GM18499 (cell line): ENCODE measurements around the gene AFTPH.

Source experiments
- ATAC-seq: cut with Tn5 transposase; IDR thresholded peaks from one replicate; pipeline ENCODE4 v1.9.1; 2021; ENCODE audit warnings: moderate number of reproducible peaks; ENCODE audit not compliant: insufficient read depth, unreplicated experiment

AFTPH gene

GRCh38 chr2:64606479-64607363, 82.6 kb downstream of the AFTPH start:
- peak; percentile 75 for ATAC-seq

GRCh38 chr2:64607381-64608304, 83.5 kb downstream of the AFTPH start:
- no peak for ATAC-seq

GRCh38 chr2:64608867-64609226, 84.7 kb downstream of the AFTPH start:
- ATAC-seq: no peak

- no peak for ATAC-seq
These were observed 85.3 kb downstream of the AFTPH start for GRCh38 chr2:64609227-64609941.

- ATAC-seq: no peak
These were observed 85.8 kb downstream of the AFTPH start for GRCh38 chr2:64609942-64610281.

GRCh38 chr2:64610316-64610855, 86.3 kb downstream of the AFTPH start:
- no peak for ATAC-seq

- ATAC-seq: no peak
These were observed 88.6 kb downstream of the AFTPH start for GRCh38 chr2:64612575-64613195.

GRCh38 chr2:64613276-64613675, 89.1 kb downstream of the AFTPH start:
- ATAC-seq: no peak

- no peak for ATAC-seq
These were observed 91.2 kb downstream of the AFTPH start for GRCh38 chr2:64615192-64615763.

GRCh38 chr2:64615844-64616536, 91.9 kb downstream of the AFTPH start:
- no peak for ATAC-seq

GRCh38 chr2:64617631-64618151, 93.6 kb downstream of the AFTPH start:
- ATAC-seq: no peak

- ATAC-seq: no peak
These were observed 96.5 kb downstream of the AFTPH start for GRCh38 chr2:64620661-64621060.

- no peak for ATAC-seq
These were observed 98.5 kb downstream of the AFTPH start for GRCh38 chr2:64622443-64623241.

GRCh38 chr2:64623242-64623850, 99.2 kb downstream of the AFTPH start:
- ATAC-seq: no peak

GRCh38 chr2:64624108-64624610, 100.0 kb downstream of the AFTPH start:
- no peak for ATAC-seq

GRCh38 chr2:64624862-64625261, 100.7 kb downstream of the AFTPH start:
- no peak for ATAC-seq
